ENCODE results near the gene TMEM191C.

Gene TMEM191C

GRCh38 chr22:21443057-21443734, 24.0 kb upstream of the TMEM191C start:
- no peak for TF ChIP-seq CTCF (IDR thresholded peaks at IDR 0.05; ENCODE audit: low read depth, low read length)
- DNase-seq (ENCODE audit: extremely low read depth, low read depth), result no peak

- TF ChIP-seq CTCF (IDR thresholded peaks at IDR 0.05; ENCODE audit: low read depth, low read length), result no peak
- no peak for DNase-seq (ENCODE audit: extremely low read depth, low read depth)
Measured at GRCh38 chr22:21443735-21444421, 23.3 kb upstream of the TMEM191C start.

GRCh38 chr22:21444701-21445436, 22.3 kb upstream of the TMEM191C start:
- TF ChIP-seq CTCF (IDR thresholded peaks at IDR 0.05; ENCODE audit: low read depth, low read length), result no peak
- no peak for DNase-seq (ENCODE audit: extremely low read depth, low read depth)

- TF ChIP-seq CTCF (IDR thresholded peaks at IDR 0.05; ENCODE audit: low read depth, low read length), result no peak
- DNase-seq (ENCODE audit: extremely low read depth, low read depth), result no peak
Measured at GRCh38 chr22:21445437-21446127, 21.6 kb upstream of the TMEM191C start.

- no peak for DNase-seq (ENCODE audit: extremely low read depth, low read depth)
- TF ChIP-seq CTCF (IDR thresholded peaks at IDR 0.05; ENCODE audit: low read depth, low read length), result no peak
Measured at GRCh38 chr22:21446128-21446826, 20.9 kb upstream of the TMEM191C start.

GRCh38 chr22:21446827-21447690, 20.1 kb upstream of the TMEM191C start:
- TF ChIP-seq CTCF (IDR thresholded peaks at IDR 0.05; ENCODE audit: low read depth, low read length), result no peak
- no peak for DNase-seq (ENCODE audit: extremely low read depth, low read depth)
